Left lung (tissue), 10 donors: Measurements from ENCODE around the gene DSCAM. TPM values are rescaled to one million over a fixed set of nuclear protein-coding genes. Genes with fewer than 3 reads are reported as not detected.

ENCODE experiments used
- ATAC-seq: fragments of 200-7000 bp; cut with Tn5 transposase; one replicate; pipeline ENCODE4 v1.9.1; 2020; ENCODE audit warnings: moderate library complexity
- DNase-seq, 4 donors: peaks; one replicate each; pipeline ENCODE4 v3.0.0-alpha.2; 2013 to 2020
- H3K27ac ChIP-seq, 2 donors: fragments of 200-600 bp; sonication (generic) in 1 of 2; one replicate each; pipeline versions ENCODE4 v1.5.0 to v1.8.0; 2020 to 2021
- H3K27me3 ChIP-seq, 2 donors: fragments of 200-600 bp; sonication (generic) in 1 of 2; one replicate each; pipeline versions ENCODE4 v1.5.0 to v1.8.0; 2020 to 2021
- H3K36me3 ChIP-seq, 2 donors: fragments of 200-600 bp; sonication (generic) in 1 of 2; one replicate each; pipeline versions ENCODE4 v1.5.0 to v1.8.0; 2020 to 2021
- H3K4me1 ChIP-seq, 2 donors: fragments of 200-600 bp; one replicate each; pipeline ENCODE4 v1.8.0; 2021
- H3K4me3 ChIP-seq, 2 donors: fragments of 200-600 bp; sonication (generic) in 1 of 2; one replicate each; pipeline versions ENCODE4 v1.5.0 to v1.8.0; 2020 to 2021; ENCODE audit warnings: mild to moderate bottlenecking in 1 of 2
- H3K9me3 ChIP-seq, 2 donors: fragments of 200-600 bp; sonication (generic) in 1 of 2; one replicate each; pipeline versions ENCODE4 v1.5.0 to v1.8.0; 2020 to 2021
- intact Hi-C, 2 donors: fragments of 100-400 bp; cut with DNase I; formaldehyde crosslinking; loops; one replicate each; pipeline versions ENCODE4 v1.11.2 to v1.14.2; 2022
- polyA plus RNA-seq, 6 donors: library from polyadenylated mRNA; unstranded; fragments of 120-200 nt; gene quantifications; one replicate each; pipeline ENCODE4 v1.2.1, GENCODE V29; 2013; ENCODE audit not compliant: insufficient read length in 6 of 6
- total RNA-seq, 2 donors: library from RNA; stranded (reverse); fragmentation: NEBNext Ultra II Directional; extraction: Animal tissue kit (Norgen Biotek cat#: 25700); gene quantifications; one replicate each; pipeline ENCODE4 v1.2.1, GENCODE V29; 2021
- TF ChIP-seq, protein P1 (sequence below), 2 donors: fragments of 200-600 bp; sonication (generic) in 1 of 2; IDR thresholded peaks; one replicate each; pipeline versions ENCODE4 v1.5.0 to v1.8.0; 2021; ENCODE audit warnings: antibody characterized with exemption in 2 of 2
- donor health status: DM: no; HTN: yes; CAD: no.
- donor health status: DM: no; HTN: no; CAD: no.

DSCAM gene
- total and polyA plus RNA-seq, 8 donors, result 0.03 to 0.24 (median 0.07) TPM; not detected in 1

- DNase-seq (no peak), ATAC-seq (no peak)
- TF ChIP-seq, protein P1, sequence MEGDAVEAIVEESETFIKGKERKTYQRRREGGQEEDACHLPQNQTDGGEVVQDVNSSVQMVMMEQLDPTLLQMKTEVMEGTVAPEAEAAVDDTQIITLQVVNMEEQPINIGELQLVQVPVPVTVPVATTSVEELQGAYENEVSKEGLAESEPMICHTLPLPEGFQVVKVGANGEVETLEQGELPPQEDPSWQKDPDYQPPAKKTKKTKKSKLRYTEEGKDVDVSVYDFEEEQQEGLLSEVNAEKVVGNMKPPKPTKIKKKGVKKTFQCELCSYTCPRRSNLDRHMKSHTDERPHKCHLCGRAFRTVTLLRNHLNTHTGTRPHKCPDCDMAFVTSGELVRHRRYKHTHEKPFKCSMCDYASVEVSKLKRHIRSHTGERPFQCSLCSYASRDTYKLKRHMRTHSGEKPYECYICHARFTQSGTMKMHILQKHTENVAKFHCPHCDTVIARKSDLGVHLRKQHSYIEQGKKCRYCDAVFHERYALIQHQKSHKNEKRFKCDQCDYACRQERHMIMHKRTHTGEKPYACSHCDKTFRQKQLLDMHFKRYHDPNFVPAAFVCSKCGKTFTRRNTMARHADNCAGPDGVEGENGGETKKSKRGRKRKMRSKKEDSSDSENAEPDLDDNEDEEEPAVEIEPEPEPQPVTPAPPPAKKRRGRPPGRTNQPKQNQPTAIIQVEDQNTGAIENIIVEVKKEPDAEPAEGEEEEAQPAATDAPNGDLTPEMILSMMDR (IDR thresholded peaks at IDR 0.05), result no peak
- intact Hi-C loops, result no loop called here
- H3K4me3 ChIP-seq, result no peak overlapping the region
- no peaks in the 10 kb centered on the region for H3K4me1 ChIP-seq
- no peak overlapping the region for H3K27ac ChIP-seq
- H3K9me3 ChIP-seq, result no peaks in the 10 kb centered on the region
- no peaks in the 10 kb centered on the region for H3K36me3 ChIP-seq
- H3K27me3 ChIP-seq, result no peaks in the 10 kb centered on the region
These were observed 490.3 kb downstream of the DSCAM start for GRCh38 chr21:40356644-40357043.

GRCh38 chr21:40355076-40355475, 491.9 kb downstream of the DSCAM start:
- TF ChIP-seq, protein P1 (IDR thresholded peaks at IDR 0.05), result no peak
- Histone ChIP-seq H3K27ac (no peak overlapping the region), H3K27me3 (no peaks in the 10 kb centered on the region), H3K9me3 (no peaks in the 10 kb centered on the region), H3K4me3 (no peak overlapping the region), H3K4me1 (no peaks in the 10 kb centered on the region), H3K36me3 (no peaks in the 10 kb centered on the region)
- intact Hi-C loops, result no loop called here
- DNase-seq (no peak), ATAC-seq (no peak)

GRCh38 chr21:40351006-40351405, 496.0 kb downstream of the DSCAM start:
- Histone ChIP-seq H3K4me1 (no peaks in the 10 kb centered on the region), H3K27ac (no peak overlapping the region), H3K9me3 (no peaks in the 10 kb centered on the region), H3K36me3 (no peaks in the 10 kb centered on the region), H3K4me3 (no peak overlapping the region), H3K27me3 (no peaks in the 10 kb centered on the region)
- TF ChIP-seq, protein P1 (IDR thresholded peaks at IDR 0.05), result no peak
- no peak for DNase-seq
- intact Hi-C loops, result no loop called here
- no peak for ATAC-seq

GRCh38 chr21:40349591-40349990, 497.4 kb downstream of the DSCAM start:
- Histone ChIP-seq H3K27me3 (no peaks in the 10 kb centered on the region), H3K36me3 (no peaks in the 10 kb centered on the region), H3K27ac (no peak overlapping the region), H3K4me3 (no peak overlapping the region), H3K9me3 (no peaks in the 10 kb centered on the region), H3K4me1 (no peaks in the 10 kb centered on the region)
- intact Hi-C loops, result no loop called here
- DNase-seq (no peak), ATAC-seq (no peak)
- TF ChIP-seq, protein P1 (IDR thresholded peaks at IDR 0.05), result no peak

DNA sequence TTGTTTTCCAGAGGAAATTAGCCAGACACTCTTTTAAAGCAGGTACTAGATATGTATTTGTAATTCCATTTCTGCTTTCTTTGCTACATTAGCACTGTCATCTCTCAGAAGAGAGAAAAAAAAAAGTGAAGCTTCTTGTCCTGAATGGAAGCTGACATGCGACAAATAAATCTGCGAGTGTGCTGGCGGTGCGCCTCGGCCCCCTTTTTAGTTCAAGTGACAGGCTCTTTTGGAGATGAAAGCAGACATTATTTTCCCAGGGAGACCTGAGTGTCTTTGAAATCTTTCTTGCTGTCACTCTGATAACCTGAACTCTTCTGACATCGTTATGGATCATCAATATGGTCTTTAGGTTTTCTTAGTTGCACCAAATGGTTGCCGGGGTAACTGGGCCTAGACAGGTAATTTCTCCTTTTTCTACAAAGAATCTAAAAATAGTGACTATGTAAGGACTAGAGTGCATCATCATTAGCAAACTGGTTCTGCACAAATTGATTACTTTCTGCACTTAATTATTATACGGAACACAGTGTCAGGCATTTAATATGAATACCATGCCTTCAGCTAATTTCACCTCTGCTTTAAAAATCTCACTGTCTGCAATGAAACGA, 501.1 kb downstream of the DSCAM start:
- DNase-seq, result no peak
- intact Hi-C loops, result no loop called here
- H3K36me3 ChIP-seq, result no peaks in the 10 kb centered on the region
- no peaks in the 10 kb centered on the region for H3K4me1 ChIP-seq
- ATAC-seq, result no peak
- no peak overlapping the region for H3K4me3 ChIP-seq
- no peaks in the 10 kb centered on the region for H3K9me3 ChIP-seq
- TF ChIP-seq, protein P1 (IDR thresholded peaks at IDR 0.05), result no peak
- H3K27me3 ChIP-seq, result no peaks in the 10 kb centered on the region
- H3K27ac ChIP-seq, result no peak overlapping the region
